ENCODE data around the gene DPEP3. TPM values are rescaled to one million over a fixed set of nuclear protein-coding genes. Genes with fewer than 3 reads are reported as not detected.

DPEP3 gene
- total and polyA plus RNA-seq, 2 donors: 0.14 to 0.23 TPM

DNA sequence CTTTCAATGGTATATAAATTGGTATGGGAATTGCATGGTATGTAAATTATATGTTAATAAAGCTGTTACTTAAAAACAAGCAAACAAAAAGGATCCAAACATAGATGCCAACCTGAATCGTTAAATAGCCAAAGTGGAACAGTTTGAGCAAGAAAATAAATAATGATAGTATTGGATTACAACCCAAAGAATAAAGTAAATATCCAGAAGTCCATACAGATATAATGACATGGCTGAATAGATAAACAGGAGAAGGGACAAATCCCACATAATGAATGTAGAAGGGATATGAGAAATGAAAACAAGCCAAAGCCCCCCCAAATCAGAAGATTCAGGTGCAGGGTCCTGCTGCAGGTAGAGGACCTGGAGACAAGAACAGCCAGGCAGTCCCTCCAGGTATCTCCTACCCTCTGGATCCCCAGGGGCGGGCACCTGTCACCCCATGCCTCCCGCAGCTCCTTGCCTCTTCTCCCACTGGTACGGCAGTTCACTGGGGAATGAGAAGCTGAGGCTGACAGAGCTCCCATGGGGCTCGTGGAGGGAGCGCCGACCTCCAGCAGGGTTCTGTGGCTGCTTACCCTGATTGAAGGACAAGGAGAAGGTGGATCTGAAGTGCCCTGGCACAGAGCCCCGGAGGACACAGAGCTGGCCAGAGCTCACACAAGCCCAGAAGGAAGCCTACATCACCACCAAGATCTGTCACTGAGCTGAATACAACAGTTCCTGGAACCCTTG lies 26.5 kb downstream of the DPEP3 start:
- Histone ChIP-seq H3K4me3 (ENCODE audit: low read length in 2 of 2) (no peak overlapping the region), H3K27ac (ENCODE audit: low read depth in 1 of 2, low read length in 1 of 2) (no peak overlapping the region), H3K36me3 (ENCODE audit: control insufficient read depth in 2 of 2, insufficient read depth in 2 of 2, low read length in 1 of 2) (peaks cover 56 to 69% of the 10 kb centered on the region in 2 donors), H3K9me3 (ENCODE audit: control insufficient read depth in 2 of 2, insufficient read depth in 1 of 2, low read length in 1 of 2) (no peaks in the 10 kb centered on the region), H3K4me1 (ENCODE audit: control insufficient read depth in 2 of 2, insufficient read depth in 2 of 2, low read length in 2 of 2) (no peaks in the 10 kb centered on the region), H3K27me3 (ENCODE audit: control insufficient read depth in 2 of 2, insufficient read depth in 1 of 2, low read length in 1 of 2) (no peaks in the 10 kb centered on the region)
- no peak for DNase-seq (ENCODE audit: low read depth in 6 of 9, low spot score in 9 of 9)
- WGBS: 98% methylated on average over 8 of the region's 8 CpGs

DNA sequence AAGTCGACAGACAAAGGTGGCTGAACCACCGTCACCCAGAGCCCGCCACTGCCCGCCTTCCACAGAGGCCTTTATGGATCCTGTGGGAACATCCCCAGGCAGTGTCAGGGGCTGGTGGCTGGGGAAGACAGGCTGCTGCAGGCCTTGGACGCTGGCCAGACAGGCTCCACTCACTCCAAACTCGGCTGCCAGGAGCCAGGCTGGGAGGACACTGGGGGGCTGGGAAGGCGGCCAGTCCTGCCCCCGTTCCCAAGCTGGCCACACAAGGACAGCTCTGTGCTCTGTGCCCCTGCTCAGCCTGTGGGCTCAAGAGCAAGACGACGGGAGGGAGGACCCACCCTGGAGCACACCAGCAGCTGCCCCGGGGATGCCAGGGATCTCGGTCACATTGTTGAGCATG lies 28.8 kb downstream of the DPEP3 start:
- H3K36me3 ChIP-seq (ENCODE audit: control insufficient read depth in 2 of 2, insufficient read depth in 2 of 2, low read length in 1 of 2): peaks cover 65 to 78% of the 10 kb centered on the region in 2 donors
- no peaks in the 10 kb centered on the region for H3K4me1 ChIP-seq (ENCODE audit: control insufficient read depth in 2 of 2, insufficient read depth in 2 of 2, low read length in 2 of 2)
- no peaks in the 10 kb centered on the region for H3K9me3 ChIP-seq (ENCODE audit: control insufficient read depth in 2 of 2, insufficient read depth in 1 of 2, low read length in 1 of 2)
- WGBS: 95% methylated on average over 12 of the region's 12 CpGs
- H3K27me3 ChIP-seq (ENCODE audit: control insufficient read depth in 2 of 2, insufficient read depth in 1 of 2, low read length in 1 of 2): no peaks in the 10 kb centered on the region
- no peak overlapping the region for H3K27ac ChIP-seq (ENCODE audit: low read depth in 1 of 2, low read length in 1 of 2)
- no peak for DNase-seq (ENCODE audit: low read depth in 6 of 9, low spot score in 9 of 9)
- H3K4me3 ChIP-seq (ENCODE audit: low read length in 2 of 2): no peak overlapping the region

DNA sequence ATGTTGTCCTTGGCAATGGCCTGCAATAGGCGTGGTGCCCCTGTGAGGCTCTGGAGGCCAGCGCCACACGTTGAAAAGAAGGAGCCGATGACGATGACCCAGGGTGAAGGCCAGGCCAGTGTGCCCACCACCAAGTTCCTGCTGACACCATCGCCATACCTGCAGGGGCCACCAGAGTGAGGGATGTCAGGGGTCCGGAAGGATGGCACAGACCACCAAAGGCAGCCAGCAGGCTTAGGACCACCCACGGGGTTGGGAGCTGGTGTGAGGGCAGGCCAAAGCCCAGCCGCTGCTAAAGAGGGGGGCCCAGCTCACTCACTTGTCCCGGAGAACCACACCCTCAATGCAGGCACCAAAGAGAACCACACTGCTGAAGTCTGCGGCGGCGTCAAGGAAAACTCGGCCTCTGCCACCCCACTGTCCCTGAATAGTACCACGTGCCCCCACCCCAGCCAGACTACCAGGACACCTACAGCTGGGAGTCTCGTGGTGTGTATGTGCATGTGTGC lies 29.9 kb downstream of the DPEP3 start:
- peaks cover 75 to 83% of the 10 kb centered on the region in 2 donors for H3K36me3 ChIP-seq (ENCODE audit: control insufficient read depth in 2 of 2, insufficient read depth in 2 of 2, low read length in 1 of 2)
- no peak overlapping the region for H3K27ac ChIP-seq (ENCODE audit: low read depth in 1 of 2, low read length in 1 of 2)
- no peaks in the 10 kb centered on the region for H3K9me3 ChIP-seq (ENCODE audit: control insufficient read depth in 2 of 2, insufficient read depth in 1 of 2, low read length in 1 of 2)
- H3K27me3 ChIP-seq (ENCODE audit: control insufficient read depth in 2 of 2, insufficient read depth in 1 of 2, low read length in 1 of 2): no peaks in the 10 kb centered on the region
- H3K4me1 ChIP-seq (ENCODE audit: control insufficient read depth in 2 of 2, insufficient read depth in 2 of 2, low read length in 2 of 2): no peaks in the 10 kb centered on the region
- WGBS: 98% methylated on average over 16 of the region's 16 CpGs
- H3K4me3 ChIP-seq (ENCODE audit: low read length in 2 of 2): no peak overlapping the region
- DNase-seq (ENCODE audit: low read depth in 6 of 9, low spot score in 9 of 9): no peak

DNA sequence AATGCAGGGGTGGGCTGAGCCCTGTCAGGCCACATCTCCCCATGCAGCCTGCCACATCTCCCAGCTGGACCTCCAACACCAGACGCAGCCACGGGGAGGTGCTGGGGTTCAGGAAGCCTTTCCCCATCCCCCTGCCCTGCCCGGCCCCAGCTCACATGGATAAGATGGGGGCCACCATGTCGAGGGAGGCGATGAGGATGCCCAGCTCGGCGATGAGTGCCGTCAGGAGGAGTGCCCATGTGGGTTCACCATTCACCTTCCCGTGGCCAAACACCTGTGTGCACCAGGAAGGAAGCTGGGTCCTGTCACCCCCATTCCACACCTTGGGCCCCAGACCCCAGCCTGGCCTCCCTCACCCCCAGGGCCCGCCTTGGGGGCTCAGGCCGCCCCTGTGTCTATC lies 30.7 kb downstream of the DPEP3 start:
- Histone ChIP-seq H3K9me3 (ENCODE audit: control insufficient read depth in 2 of 2, insufficient read depth in 1 of 2, low read length in 1 of 2) (no peaks in the 10 kb centered on the region), H3K4me1 (ENCODE audit: control insufficient read depth in 2 of 2, insufficient read depth in 2 of 2, low read length in 2 of 2) (no peaks in the 10 kb centered on the region), H3K36me3 (ENCODE audit: control insufficient read depth in 2 of 2, insufficient read depth in 2 of 2, low read length in 1 of 2) (peaks cover 76 to 83% of the 10 kb centered on the region in 2 donors), H3K27ac (ENCODE audit: low read depth in 1 of 2, low read length in 1 of 2) (no peak overlapping the region), H3K27me3 (ENCODE audit: control insufficient read depth in 2 of 2, insufficient read depth in 1 of 2, low read length in 1 of 2) (no peaks in the 10 kb centered on the region), H3K4me3 (ENCODE audit: low read length in 2 of 2) (no peak overlapping the region)
- 94% methylated on average over 11 of the region's 11 CpGs for WGBS
- DNase-seq (ENCODE audit: low read depth in 6 of 9, low spot score in 9 of 9): no peak

DNA sequence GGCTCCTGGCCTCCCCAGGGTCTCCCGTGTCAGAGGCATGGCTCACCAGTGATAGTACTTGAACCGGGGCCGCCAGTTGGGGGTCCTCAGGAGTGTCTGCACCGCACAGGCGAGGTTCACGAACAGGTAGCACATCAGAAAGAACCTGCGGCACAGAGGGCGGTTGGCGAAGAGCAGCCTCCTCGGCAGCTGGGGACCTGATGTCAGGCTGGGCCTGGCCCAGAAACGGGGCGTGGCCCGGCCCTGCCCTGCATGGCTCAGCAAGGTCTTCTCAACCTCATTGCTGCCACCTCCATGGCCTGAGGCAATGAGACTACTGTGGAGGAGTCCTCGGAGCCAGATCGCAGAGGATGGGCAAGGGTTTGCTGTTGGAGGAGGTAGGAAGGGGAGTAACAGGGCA lies 32.3 kb downstream of the DPEP3 start:
- Histone ChIP-seq H3K9me3 (ENCODE audit: control insufficient read depth in 2 of 2, insufficient read depth in 1 of 2, low read length in 1 of 2) (no peaks in the 10 kb centered on the region), H3K4me3 (ENCODE audit: low read length in 2 of 2) (no peak overlapping the region), H3K36me3 (ENCODE audit: control insufficient read depth in 2 of 2, insufficient read depth in 2 of 2, low read length in 1 of 2) (peaks cover 82 to 89% of the 10 kb centered on the region in 2 donors), H3K27ac (ENCODE audit: low read depth in 1 of 2, low read length in 1 of 2) (no peak overlapping the region), H3K27me3 (ENCODE audit: control insufficient read depth in 2 of 2, insufficient read depth in 1 of 2, low read length in 1 of 2) (no peaks in the 10 kb centered on the region), H3K4me1 (ENCODE audit: control insufficient read depth in 2 of 2, insufficient read depth in 2 of 2, low read length in 2 of 2) (no peaks in the 10 kb centered on the region)
- no peak for DNase-seq (ENCODE audit: low read depth in 6 of 9, low spot score in 9 of 9)
- WGBS: 99% methylated on average over 15 of the region's 15 CpGs

DNA sequence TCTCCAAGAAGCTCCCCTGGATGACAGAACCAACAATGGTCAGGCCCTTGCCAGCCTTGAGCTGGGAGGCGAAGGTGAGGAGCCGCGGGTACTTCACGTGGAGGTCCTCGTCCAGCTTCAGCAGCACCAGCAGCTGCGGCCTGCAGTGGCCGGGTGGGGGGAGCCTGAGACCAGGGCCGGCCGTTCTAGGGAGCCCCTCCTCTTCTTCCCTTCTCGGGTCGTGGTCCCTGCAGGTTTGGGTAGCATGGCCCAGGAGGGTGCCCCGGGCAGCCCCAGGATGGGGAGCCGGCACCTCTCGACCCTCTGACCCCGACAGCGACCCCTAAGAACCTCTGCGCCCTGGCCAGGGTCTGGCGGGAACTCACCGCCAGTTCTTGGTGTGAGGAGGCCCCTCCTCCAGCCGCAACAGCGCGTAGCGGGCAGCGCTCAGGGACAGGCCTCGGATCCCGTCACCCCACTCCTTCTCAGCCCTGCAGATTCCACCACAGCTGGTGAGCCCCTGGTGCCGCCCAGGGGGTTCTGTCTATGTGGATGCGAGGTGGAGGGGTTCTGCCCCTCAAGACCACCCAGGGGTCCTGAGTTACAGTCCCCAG lies 33.2 kb downstream of the DPEP3 start:
- Histone ChIP-seq H3K4me3 (ENCODE audit: low read length in 2 of 2) (no peak overlapping the region), H3K36me3 (ENCODE audit: control insufficient read depth in 2 of 2, insufficient read depth in 2 of 2, low read length in 1 of 2) (peaks cover 90 to 96% of the 10 kb centered on the region in 2 donors), H3K9me3 (ENCODE audit: control insufficient read depth in 2 of 2, insufficient read depth in 1 of 2, low read length in 1 of 2) (no peaks in the 10 kb centered on the region), H3K4me1 (ENCODE audit: control insufficient read depth in 2 of 2, insufficient read depth in 2 of 2, low read length in 2 of 2) (no peaks in the 10 kb centered on the region), H3K27ac (ENCODE audit: low read depth in 1 of 2, low read length in 1 of 2) (no peak overlapping the region), H3K27me3 (ENCODE audit: control insufficient read depth in 2 of 2, insufficient read depth in 1 of 2, low read length in 1 of 2) (no peaks in the 10 kb centered on the region)
- 98% methylated on average over 28 of the region's 28 CpGs for WGBS
- DNase-seq (ENCODE audit: low read depth in 6 of 9, low spot score in 9 of 9): no peak

DNA sequence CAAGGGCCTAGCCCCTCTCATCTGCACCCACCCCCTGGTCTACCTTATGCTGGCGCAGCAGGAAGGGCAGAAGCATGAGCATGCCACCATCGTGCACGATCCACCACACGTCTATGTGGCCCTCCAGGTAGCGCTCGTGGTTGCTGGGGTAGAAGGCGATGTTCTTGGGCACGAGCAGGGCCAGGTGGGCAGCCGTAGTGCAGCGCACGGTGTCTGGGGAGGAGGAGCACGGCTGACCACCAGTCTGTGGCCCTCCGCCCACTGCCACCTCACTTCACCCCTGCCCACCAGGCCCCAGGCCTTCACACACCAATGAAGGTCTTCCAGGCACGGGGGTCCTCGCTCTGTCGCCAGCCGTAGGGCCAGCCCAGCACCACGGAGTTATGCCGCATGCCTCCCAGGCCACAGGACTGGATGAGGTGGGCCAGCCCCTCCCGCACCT lies 34.1 kb downstream of the DPEP3 start:
- H3K36me3 ChIP-seq (ENCODE audit: control insufficient read depth in 2 of 2, insufficient read depth in 2 of 2, low read length in 1 of 2): peaks cover 86 to 87% of the 10 kb centered on the region in 2 donors
- no peak overlapping the region for H3K27ac ChIP-seq (ENCODE audit: low read depth in 1 of 2, low read length in 1 of 2)
- no peak for DNase-seq (ENCODE audit: low read depth in 6 of 9, low spot score in 9 of 9)
- H3K27me3 ChIP-seq (ENCODE audit: control insufficient read depth in 2 of 2, insufficient read depth in 1 of 2, low read length in 1 of 2): no peaks in the 10 kb centered on the region
- 98% methylated on average over 20 of the region's 20 CpGs for WGBS
- H3K4me3 ChIP-seq (ENCODE audit: low read length in 2 of 2): no peak overlapping the region
- no peaks in the 10 kb centered on the region for H3K4me1 ChIP-seq (ENCODE audit: control insufficient read depth in 2 of 2, insufficient read depth in 2 of 2, low read length in 2 of 2)
- no peaks in the 10 kb centered on the region for H3K9me3 ChIP-seq (ENCODE audit: control insufficient read depth in 2 of 2, insufficient read depth in 1 of 2, low read length in 1 of 2)

DNA sequence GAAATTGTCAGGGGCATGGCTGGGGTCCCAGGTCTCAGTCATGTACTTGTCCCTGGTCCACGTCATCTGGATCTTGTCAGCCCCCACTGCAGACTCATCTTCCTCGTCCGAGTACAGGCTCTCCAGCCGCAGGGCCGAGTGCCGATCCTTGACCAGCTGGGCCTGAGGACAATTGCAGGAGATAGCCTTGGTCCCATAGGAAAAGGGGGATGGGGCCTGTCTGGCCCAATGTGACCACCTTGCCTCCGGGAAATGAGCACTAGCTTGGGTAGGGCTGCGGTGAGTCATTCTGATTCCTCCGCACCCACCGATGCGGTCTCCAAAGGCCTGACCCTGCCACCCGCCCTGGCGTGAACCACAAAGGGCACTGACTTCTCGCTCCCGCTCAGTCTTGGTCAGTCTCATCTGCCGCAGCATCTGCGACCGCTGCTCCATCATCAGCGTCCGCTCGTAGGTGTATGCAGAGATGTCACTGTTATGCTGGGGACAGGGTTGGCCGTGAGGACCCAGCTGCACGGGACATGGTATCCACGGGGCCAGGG lies 34.8 kb downstream of the DPEP3 start:
- H3K36me3 ChIP-seq (ENCODE audit: control insufficient read depth in 2 of 2, insufficient read depth in 2 of 2, low read length in 1 of 2): peaks cover 80% of the 10 kb centered on the region in 2 donors
- DNase-seq (ENCODE audit: low read depth in 6 of 9, low spot score in 9 of 9): no peak
- no peaks in the 10 kb centered on the region for H3K9me3 ChIP-seq (ENCODE audit: control insufficient read depth in 2 of 2, insufficient read depth in 1 of 2, low read length in 1 of 2)
- 98% methylated on average over 24 of the region's 24 CpGs for WGBS
- no peak overlapping the region for H3K27ac ChIP-seq (ENCODE audit: low read depth in 1 of 2, low read length in 1 of 2)
- H3K27me3 ChIP-seq (ENCODE audit: control insufficient read depth in 2 of 2, insufficient read depth in 1 of 2, low read length in 1 of 2): no peaks in the 10 kb centered on the region
- H3K4me3 ChIP-seq (ENCODE audit: low read length in 2 of 2): no peak overlapping the region
- H3K4me1 ChIP-seq (ENCODE audit: control insufficient read depth in 2 of 2, insufficient read depth in 2 of 2, low read length in 2 of 2): peaks cover 0 to under 1% of the 10 kb centered on the region in 2 donors

DNA sequence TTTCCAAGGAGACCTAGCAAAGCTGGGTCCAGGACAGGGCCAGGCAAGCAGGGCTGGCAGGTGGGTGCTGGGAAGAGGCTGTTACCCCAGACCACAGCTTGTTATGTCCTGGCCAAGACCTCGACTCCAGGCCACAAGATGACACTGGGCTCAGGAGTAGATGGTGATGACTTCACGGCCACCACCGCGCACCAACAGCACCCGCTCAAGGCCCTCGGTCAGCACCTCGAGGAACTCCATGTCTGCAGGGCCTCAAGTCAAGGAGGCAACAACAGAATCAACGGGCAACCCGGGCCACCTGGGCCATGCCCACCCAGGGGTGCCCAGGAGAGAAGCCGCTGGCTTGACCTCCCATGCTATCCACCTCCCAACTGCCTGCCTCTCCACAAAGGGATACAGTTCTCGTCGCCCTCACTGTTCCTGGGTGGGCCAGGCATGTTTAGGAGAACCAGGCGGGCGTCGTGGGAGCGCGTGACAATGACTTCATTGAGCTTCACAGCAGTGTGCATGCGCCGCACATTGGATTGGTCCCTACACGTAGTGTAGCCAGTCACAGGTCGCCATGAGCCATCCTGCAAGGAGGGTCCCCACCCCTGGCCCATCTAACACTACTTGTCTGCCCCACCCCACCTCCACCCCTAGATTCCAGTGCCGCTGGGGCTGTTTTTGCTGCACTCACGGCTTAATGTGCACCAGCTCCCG lies 35.5 kb downstream of the DPEP3 start:
- H3K27ac ChIP-seq (ENCODE audit: low read depth in 1 of 2, low read length in 1 of 2): no peak overlapping the region
- H3K9me3 ChIP-seq (ENCODE audit: control insufficient read depth in 2 of 2, insufficient read depth in 1 of 2, low read length in 1 of 2): no peaks in the 10 kb centered on the region
- 98% methylated on average over 24 of the region's 24 CpGs for WGBS
- no peaks in the 10 kb centered on the region for H3K27me3 ChIP-seq (ENCODE audit: control insufficient read depth in 2 of 2, insufficient read depth in 1 of 2, low read length in 1 of 2)
- DNase-seq (ENCODE audit: low read depth in 6 of 9, low spot score in 9 of 9): no peak
- H3K36me3 ChIP-seq (ENCODE audit: control insufficient read depth in 2 of 2, insufficient read depth in 2 of 2, low read length in 1 of 2): peaks cover 74 to 78% of the 10 kb centered on the region in 2 donors
- peaks cover 4 to 7% of the 10 kb centered on the region in 2 donors for H3K4me1 ChIP-seq (ENCODE audit: control insufficient read depth in 2 of 2, insufficient read depth in 2 of 2, low read length in 2 of 2)
- H3K4me3 ChIP-seq (ENCODE audit: low read length in 2 of 2): no peak overlapping the region
